Epithelial cell of proximal tubule (primary cell): ENCODE measurements around the gene IGSF9B. TPM values are rescaled to one million over a fixed set of nuclear protein-coding genes. Genes with fewer than 3 reads are reported as not detected.

Source experiments
- DNase-seq: peaks from one replicate; pipeline ENCODE4 v3.0.0-alpha.2; 2011; ENCODE audit warnings: low read depth
- H3K4me3 ChIP-seq: 2 replicates; pipeline ENCODE4 v1.5.1; 2011; ENCODE audit warnings: low read depth, mild to moderate bottlenecking, low read length
- total RNA-seq: library from RNA; depleted of rRNA; stranded (reverse); fragments of >200 nt; gene quantifications from 2 replicates; pipeline ENCODE4 v1.2.3, GENCODE V29; 2015
- TF ChIP-seq, protein P1 (sequence below): conservative IDR thresholded peaks from 2 replicates; pipeline ENCODE4 v1.5.1; 2012; ENCODE audit warnings: low read depth, mild to moderate bottlenecking, low read length

Gene IGSF9B
- total RNA-seq, 1 donor from 2014 or later: 1.0 TPM

DNA sequence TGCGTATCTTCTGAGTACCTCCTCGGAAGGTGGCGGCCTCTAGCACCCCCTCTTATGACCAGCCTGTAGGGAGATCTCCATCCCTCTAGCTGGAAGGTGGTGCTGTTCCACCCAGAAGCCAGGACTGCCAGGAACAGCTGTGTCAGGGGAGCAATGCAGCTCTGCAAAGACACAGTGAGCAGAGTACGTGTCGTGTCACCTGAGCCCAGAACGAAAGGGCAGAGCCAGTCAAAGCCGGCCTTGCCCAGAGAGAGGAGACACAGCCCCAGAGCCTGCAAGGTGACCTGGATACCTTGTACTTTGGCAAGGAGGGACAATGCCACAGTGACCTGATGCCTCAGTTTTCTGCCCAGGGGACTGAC is 18.7 kb upstream of the IGSF9B start:
- no peak for DNase-seq
- no peak overlapping the region for H3K4me3 ChIP-seq
- TF ChIP-seq, protein P1, sequence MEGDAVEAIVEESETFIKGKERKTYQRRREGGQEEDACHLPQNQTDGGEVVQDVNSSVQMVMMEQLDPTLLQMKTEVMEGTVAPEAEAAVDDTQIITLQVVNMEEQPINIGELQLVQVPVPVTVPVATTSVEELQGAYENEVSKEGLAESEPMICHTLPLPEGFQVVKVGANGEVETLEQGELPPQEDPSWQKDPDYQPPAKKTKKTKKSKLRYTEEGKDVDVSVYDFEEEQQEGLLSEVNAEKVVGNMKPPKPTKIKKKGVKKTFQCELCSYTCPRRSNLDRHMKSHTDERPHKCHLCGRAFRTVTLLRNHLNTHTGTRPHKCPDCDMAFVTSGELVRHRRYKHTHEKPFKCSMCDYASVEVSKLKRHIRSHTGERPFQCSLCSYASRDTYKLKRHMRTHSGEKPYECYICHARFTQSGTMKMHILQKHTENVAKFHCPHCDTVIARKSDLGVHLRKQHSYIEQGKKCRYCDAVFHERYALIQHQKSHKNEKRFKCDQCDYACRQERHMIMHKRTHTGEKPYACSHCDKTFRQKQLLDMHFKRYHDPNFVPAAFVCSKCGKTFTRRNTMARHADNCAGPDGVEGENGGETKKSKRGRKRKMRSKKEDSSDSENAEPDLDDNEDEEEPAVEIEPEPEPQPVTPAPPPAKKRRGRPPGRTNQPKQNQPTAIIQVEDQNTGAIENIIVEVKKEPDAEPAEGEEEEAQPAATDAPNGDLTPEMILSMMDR: no peak

DNA sequence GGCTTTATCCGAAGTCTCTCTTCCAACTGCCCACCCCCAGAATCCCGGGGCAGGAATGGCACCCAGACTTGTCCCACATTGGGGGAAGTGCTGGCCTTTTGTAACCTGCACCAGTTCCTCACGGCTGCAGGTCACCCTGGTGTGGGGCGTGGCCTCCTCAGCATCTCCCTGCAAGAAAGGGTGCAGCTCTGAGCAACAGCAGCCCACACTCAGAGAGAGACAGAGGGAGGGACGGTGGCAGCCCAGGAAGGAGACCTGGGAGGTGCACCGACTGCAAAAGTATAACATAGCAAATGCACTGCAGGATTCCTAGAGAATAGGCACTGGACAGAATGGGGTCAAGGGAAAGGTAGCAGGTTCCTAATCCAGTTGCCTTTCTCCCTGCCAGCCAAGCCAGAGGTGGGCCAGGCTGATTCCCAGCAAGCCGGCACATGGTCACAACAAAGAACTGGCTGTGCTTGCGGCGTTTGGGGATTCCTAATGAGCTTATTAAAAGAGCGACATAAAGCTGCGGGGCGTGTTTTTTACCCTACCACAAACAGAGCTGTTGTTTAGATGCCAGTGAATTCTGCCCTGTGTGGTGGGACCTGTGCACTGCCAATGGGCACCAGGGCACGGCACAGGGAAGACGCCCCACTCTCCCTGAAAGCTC is 18.2 kb upstream of the IGSF9B start:
- no peak for DNase-seq
- TF ChIP-seq, protein P1: no peak
- no peak overlapping the region for H3K4me3 ChIP-seq

DNA sequence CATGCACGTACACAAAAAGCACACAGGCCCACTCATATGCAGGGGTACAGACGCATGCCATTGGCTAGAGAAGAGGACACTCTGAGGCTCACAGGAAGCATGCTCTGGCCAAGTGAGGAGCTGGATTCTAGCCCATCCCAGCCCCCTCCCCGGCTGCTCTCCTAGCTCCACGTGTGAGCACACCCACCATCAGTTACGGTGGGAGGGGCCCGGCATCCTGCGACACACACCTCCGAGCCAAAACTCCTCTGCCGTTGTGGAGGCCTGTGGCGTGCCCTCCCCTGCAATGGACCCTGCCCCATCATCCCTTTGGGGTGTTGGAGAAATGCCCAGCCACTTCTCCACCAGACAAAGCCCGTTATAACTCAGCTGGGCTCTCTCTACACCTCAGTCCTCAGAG is 15.1 kb upstream of the IGSF9B start:
- no peak for DNase-seq
- TF ChIP-seq, protein P1: no peak
- no peak overlapping the region for H3K4me3 ChIP-seq

- no peak for DNase-seq
- H3K4me3 ChIP-seq: no peak overlapping the region
- TF ChIP-seq, protein P1: no peak
Measured at GRCh38 chr11:133969112-133969511, 12.3 kb upstream of the IGSF9B start.

GRCh38 chr11:133968300-133968699 is 11.5 kb upstream of the IGSF9B start:
- no peak overlapping the region for H3K4me3 ChIP-seq
- DNase-seq: no peak
- TF ChIP-seq, protein P1: no peak

- DNase-seq: no peak
- TF ChIP-seq, protein P1: no peak
- no peak overlapping the region for H3K4me3 ChIP-seq
Measured at GRCh38 chr11:133967599-133968238, 11.0 kb upstream of the IGSF9B start.
